Measurements from ENCODE around the gene NCAPD2.
A peak's percentile ranks its signal among the peaks of the same experiment; 100 is the strongest.

Gene NCAPD2

GRCh38 chr12:6559500-6559899 is 65.6 kb downstream of the NCAPD2 start:
- H3K27me3 ChIP-seq, result no peaks in the 10 kb centered on the region
- no peak overlapping the region for H3K4me2 ChIP-seq
- no peak overlapping the region for H3K4me3 ChIP-seq
- no peak overlapping the region for H3K27ac ChIP-seq
- no peaks in the 10 kb centered on the region for H3K9me3 ChIP-seq (replicated peaks in 1 of 11)
- peaks cover 0 to 96% (median 83%) of the 10 kb centered on the region in 11 experiments; a peak in 21 of 22 replicates for H4K20me1 ChIP-seq
- TF ChIP-seq Cebpa-rat (IDR thresholded peaks at IDR 0.05), result no peak
- peaks cover 68 to 85% (median 81%) of the 10 kb centered on the region in 11 experiments for H3K36me3 ChIP-seq
- H3K9ac ChIP-seq, result peak overlapping the region in 1 of 11 experiments; percentile 10; a peak in 2 of 22 replicates
- peaks cover 8 to 37% (median 29%) of the 10 kb centered on the region in 10 experiments for H3K4me1 ChIP-seq

- TF ChIP-seq Cebpa-rat (IDR thresholded peaks at IDR 0.05), result no peak
- Histone ChIP-seq H4K20me1 (peaks cover 0 to 96% (median 81%) of the 10 kb centered on the region in 11 experiments; a peak in 21 of 22 replicates), H3K4me2 (no peak overlapping the region), H3K9ac (peak overlapping the region in 2 of 11 experiments; percentile 5 to 13; a peak in 1 of 22 replicates), H3K36me3 (peaks cover 80 to 97% (median 93%) of the 10 kb centered on the region in 11 experiments), H3K4me1 (peaks cover 10 to 33% (median 30%) of the 10 kb centered on the region in 10 experiments; a peak in 18 of 20 replicates), H3K27ac (no peak overlapping the region), H3K27me3 (no peaks in the 10 kb centered on the region), H3K9me3 (replicated peaks in 1 of 11) (no peaks in the 10 kb centered on the region), H3K4me3 (no peak overlapping the region)
These were observed 66.8 kb downstream of the NCAPD2 start for GRCh38 chr12:6560501-6561205.

GRCh38 chr12:6562881-6563280 is 69.0 kb downstream of the NCAPD2 start:
- H3K9me3 ChIP-seq (replicated peaks in 1 of 11), result no peaks in the 10 kb centered on the region

GRCh38 chr12:6563448-6564050 is 69.6 kb downstream of the NCAPD2 start:
- H4K20me1 ChIP-seq, result peaks cover 0 to 92% (median 78%) of the 10 kb centered on the region in 11 experiments; a peak in 21 of 22 replicates
- H3K4me1 ChIP-seq, result peaks cover 20 to 27% (median 24%) of the 10 kb centered on the region in 10 experiments
- peaks cover 78 to 86% (median 84%) of the 10 kb centered on the region in 11 experiments for H3K36me3 ChIP-seq
- H3K27me3 ChIP-seq, result no peaks in the 10 kb centered on the region
- H3K9me3 ChIP-seq (replicated peaks in 1 of 11), result no peaks in the 10 kb centered on the region
- H3K27ac ChIP-seq, result no peak overlapping the region
- no peak overlapping the region for H3K4me2 ChIP-seq
- 0 out of 22 replicates have a peak overlapping the region, but pooled peaks of 1 of the 11 experiments have one; percentile 1 for H3K9ac ChIP-seq
- TF ChIP-seq Cebpa-rat (IDR thresholded peaks at IDR 0.05), result no peak
- no peak overlapping the region for H3K4me3 ChIP-seq

More at GRCh38 chr12:6562881-6563280, 69.0 kb downstream of the NCAPD2 start:
- Histone ChIP-seq H3K27ac (no peak overlapping the region), H4K20me1 (peaks cover 0 to 99% (median 82%) of the 10 kb centered on the region in 11 experiments; a peak in 21 of 22 replicates), H3K4me3 (no peak overlapping the region), H3K4me2 (no peak overlapping the region), H3K4me1 (peaks cover 17 to 33% (median 29%) of the 10 kb centered on the region in 10 experiments), H3K36me3 (peaks cover 81 to 93% (median 89%) of the 10 kb centered on the region in 11 experiments), H3K27me3 (no peaks in the 10 kb centered on the region), H3K9ac (peak overlapping the region in 1 of 11 experiments; percentile 1; a peak in 2 of 22 replicates)
- TF ChIP-seq Cebpa-rat (IDR thresholded peaks at IDR 0.05), result no peak

GRCh38 chr12:6567112-6567670 is 73.3 kb downstream of the NCAPD2 start:
- Histone ChIP-seq H3K4me2 (peak overlapping the region; percentile 69 to 97 (median 93)), H3K36me3 (peaks cover 76 to 86% (median 82%) of the 10 kb centered on the region in 11 experiments), H4K20me1 (peaks cover 3 to 83% (median 58%) of the 10 kb centered on the region in 11 experiments; a peak in 21 of 22 replicates), H3K27ac (peak overlapping the region; percentile 74 to 90 (median 83); a peak in 21 of 22 replicates), H3K4me3 (peak overlapping the region; percentile 71 to 92 (median 78)), H3K9ac (peak overlapping the region; percentile 81 to 93 (median 86)), H3K27me3 (no peaks in the 10 kb centered on the region), H3K4me1 (peaks cover 27 to 41% (median 33%) of the 10 kb centered on the region in 10 experiments), H3K9me3 (replicated peaks in 1 of 11) (no peaks in the 10 kb centered on the region)
- TF ChIP-seq Cebpa-rat (IDR thresholded peaks at IDR 0.05), result no peak

GRCh38 chr12:6569312-6569711 is 75.4 kb downstream of the NCAPD2 start:
- Histone ChIP-seq H3K27me3 (no peaks in the 10 kb centered on the region), H4K20me1 (peaks cover 8 to 75% (median 40%) of the 10 kb centered on the region in 11 experiments; a peak in 20 of 22 replicates), H3K9me3 (replicated peaks in 1 of 11) (no peaks in the 10 kb centered on the region), H3K9ac (peak overlapping the region in 4 of 11 experiments; percentile 1 to 90 (median 82); a peak in 5 of 22 replicates), H3K4me3 (peak overlapping the region in 3 of 10 experiments; percentile 73 to 83 (median 75); a peak in 2 of 20 replicates), H3K4me1 (peaks cover 27 to 41% (median 32%) of the 10 kb centered on the region in 10 experiments), H3K36me3 (peaks cover 77 to 86% (median 82%) of the 10 kb centered on the region in 11 experiments), H3K4me2 (peak overlapping the region in 7 of 11 experiments; percentile 91 to 97 (median 95); a peak in 13 of 22 replicates), H3K27ac (no peak overlapping the region; a peak in 1 of 22 replicates)
- TF ChIP-seq Cebpa-rat (IDR thresholded peaks at IDR 0.05), result no peak

- Histone ChIP-seq H3K36me3 (peaks cover 77 to 86% (median 82%) of the 10 kb centered on the region in 11 experiments), H3K9ac (0 out of 22 replicates have a peak overlapping the region, but pooled peaks of 1 of the 11 experiments have one; percentile 1), H3K4me2 (peak overlapping the region in 1 of 11 experiments; percentile 92; a peak in 1 of 22 replicates), H3K27me3 (no peaks in the 10 kb centered on the region), H3K9me3 (replicated peaks in 1 of 11) (no peaks in the 10 kb centered on the region), H4K20me1 (peaks cover 10 to 75% (median 40%) of the 10 kb centered on the region in 11 experiments; a peak in 20 of 22 replicates), H3K4me3 (no peak overlapping the region), H3K27ac (no peak overlapping the region), H3K4me1 (peaks cover 27 to 40% (median 32%) of the 10 kb centered on the region in 10 experiments)
- TF ChIP-seq Cebpa-rat (IDR thresholded peaks at IDR 0.05), result no peak
These were observed 75.9 kb downstream of the NCAPD2 start for GRCh38 chr12:6569786-6570185.

GRCh38 chr12:6570264-6570887 is 76.5 kb downstream of the NCAPD2 start:
- Histone ChIP-seq H3K4me3 (no peak overlapping the region), H3K27ac (no peak overlapping the region), H3K27me3 (no peaks in the 10 kb centered on the region), H3K4me1 (peaks cover 27 to 35% (median 30%) of the 10 kb centered on the region in 10 experiments), H4K20me1 (peaks cover 10 to 75% (median 38%) of the 10 kb centered on the region in 11 experiments; a peak in 21 of 22 replicates), H3K4me2 (no peak overlapping the region), H3K36me3 (peaks cover 77 to 86% (median 82%) of the 10 kb centered on the region in 11 experiments), H3K9me3 (replicated peaks in 1 of 11) (no peaks in the 10 kb centered on the region), H3K9ac (0 out of 22 replicates have a peak overlapping the region, but pooled peaks of 1 of the 11 experiments have one; percentile 0)
- no peak for TF ChIP-seq Cebpa-rat (IDR thresholded peaks at IDR 0.05)
